B cell (primary cell): ENCODE results near the gene GIT1. TPM values are rescaled to one million over a fixed set of nuclear protein-coding genes. Genes with fewer than 3 reads are reported as not detected.
A peak's percentile ranks its signal among the peaks of the same experiment; 100 is the strongest.

Source experiments
- ATAC-seq: fragments of 200-7000 bp; cut with Tn5 transposase; one replicate; pipeline ENCODE4 v1.10.0; 2021; ENCODE audit warnings: low read depth, mild to moderate bottlenecking, moderate number of reproducible peaks, moderate library complexity
- CTCF ChIA-PET: fragments of 350-600 bp; sonication (Branson Sonifier 250); formaldehyde crosslinking; loops from one replicate; lab custom pipeline; 2021; ENCODE audit warnings: antibody characterized with exemption, inconsistent platforms; lab: Charles Lee
- POLR2A ChIA-PET: fragments of 350-600 bp; sonication (Branson Sonifier 250); formaldehyde crosslinking; loops from one replicate; lab custom pipeline; 2021; ENCODE audit warnings: antibody characterized with exemption; lab: Charles Lee
- DNase-seq: peaks from one replicate; pipeline ENCODE4 v3.0.0; 2013
- H2AFZ ChIP-seq: 2 replicates; pipeline ENCODE4 v1.6.1; 2012; ENCODE audit warnings: mild to moderate bottlenecking, low read depth, low read length; ENCODE audit not compliant: insufficient read depth, poor library complexity, severe bottlenecking
- H3K27ac ChIP-seq, 2 donors: 1 replicate in 1 of 2; 2 replicates in 1 of 2; pipeline ENCODE4 v1.5.1; 2012 to 2013; ENCODE audit warnings: low read length in 2 of 2, mild to moderate bottlenecking in 2 of 2, moderate library complexity in 1 of 2
- H3K27me3 ChIP-seq, 4 experiments: fragments of 200-600 bp in 1 of 4; sonication (generic) in 1 of 4; replicated peaks in 1 of 4; 1 replicate in 2 of 4; 2 replicates in 2 of 4; pipeline versions ENCODE4 v1.6.1 to v1.7.0; 2013 to 2016; ENCODE audit warnings: low read length in 3 of 4, mild to moderate bottlenecking in 2 of 4, mixed read lengths in 1 of 4, moderate library complexity in 1 of 4; ENCODE audit not compliant: insufficient read depth in 4 of 4, control insufficient read depth in 3 of 4; ENCODE audit errors: control extremely low read depth in 1 of 4
- H3K36me3 ChIP-seq, 2 experiments: replicated peaks in 1 of 2; 1 replicate in 1 of 2; 2 replicates in 1 of 2; pipeline versions ENCODE4 v1.6.1 to v1.7.1; 2013; ENCODE audit warnings: low read length in 1 of 2; ENCODE audit not compliant: insufficient read depth in 2 of 2, control insufficient read depth in 1 of 2; ENCODE audit errors: control extremely low read depth in 1 of 2, extremely low read depth in 1 of 2
- H3K4me1 ChIP-seq, 2 donors: fragments of 200-600 bp in 1 of 2; sonication (generic) in 1 of 2; 1 replicate in 1 of 2; 2 replicates in 1 of 2; pipeline versions ENCODE4 v1.5.1 to v1.6.1; 2013 to 2017; ENCODE audit warnings: low read length in 2 of 2; ENCODE audit not compliant: control insufficient read depth in 2 of 2, insufficient read depth in 2 of 2
- H3K4me2 ChIP-seq: replicated peaks from 2 replicates; pipeline ENCODE3; 2012; ENCODE audit warnings: mild to moderate bottlenecking, low read depth, low read length; ENCODE audit not compliant: poor library complexity, severe bottlenecking
- H3K4me3 ChIP-seq, 5 experiments: fragments of 200-600 bp in 1 of 5; sonication (generic) in 1 of 5; 1 replicate in 3 of 5; 2 replicates in 2 of 5; pipeline versions ENCODE4 v1.5.1 to v1.7.0; 2011 to 2016; ENCODE audit warnings: low read length in 4 of 5, mild to moderate bottlenecking in 4 of 5, low read depth in 2 of 5, control low read depth in 1 of 5, moderate library complexity in 1 of 5; ENCODE audit not compliant: insufficient read depth in 1 of 5; ENCODE audit errors: control extremely low read depth in 1 of 5, extremely low read depth in 1 of 5
- H3K79me2 ChIP-seq: fragments of 200-600 bp; sonication (generic); one replicate; pipeline ENCODE4 v1.6.0; 2016; ENCODE audit warnings: low read length; ENCODE audit not compliant: control insufficient read depth, insufficient read depth
- H3K9ac ChIP-seq: fragments of 200-600 bp; sonication (generic); 2 replicates; pipeline ENCODE4 v1.6.1; 2017; ENCODE audit warnings: mild to moderate bottlenecking, low read length, moderate library complexity
- H3K9me3 ChIP-seq, 3 donors: one replicate each; pipeline versions ENCODE4 v1.6.1 to v1.7.1; 2013; ENCODE audit warnings: low read length in 2 of 3; ENCODE audit not compliant: control insufficient read depth in 2 of 3, insufficient read depth in 1 of 3; ENCODE audit errors: control extremely low read depth in 1 of 3
- H4K20me1 ChIP-seq: 2 replicates; pipeline ENCODE4 v1.6.0; 2012; ENCODE audit warnings: mild to moderate bottlenecking, low read length; ENCODE audit not compliant: insufficient read depth, control insufficient read depth, poor library complexity, severe bottlenecking
- H3K27ac Mint-ChIP-seq: one replicate; pipeline ENCODE4 v1.8.0; 2021; ENCODE audit warnings: mixed read lengths
- H3K27me3 Mint-ChIP-seq: one replicate; pipeline ENCODE4 v1.8.0; 2021; ENCODE audit warnings: mixed read lengths
- H3K4me1 Mint-ChIP-seq: one replicate; pipeline ENCODE4 v1.8.0; 2021; ENCODE audit warnings: mixed read lengths
- H3K4me3 Mint-ChIP-seq: one replicate; pipeline ENCODE4 v1.8.0; 2021; ENCODE audit warnings: mixed read lengths
- H3K9me3 Mint-ChIP-seq: one replicate; pipeline ENCODE4 v1.8.0; 2022; ENCODE audit warnings: mixed read lengths; ENCODE audit not compliant: insufficient read depth
- CTCF ChIP-seq: fragments of 200-600 bp; IDR thresholded peaks from one replicate; pipeline ENCODE4 v1.8.0; 2022; ENCODE audit warnings: antibody characterized with exemption, mild to moderate bottlenecking
- EZH2 ChIP-seq: IDR thresholded peaks from 2 replicates; pipeline ENCODE4 v1.6.1; 2012; ENCODE audit warnings: borderline replicate concordance, low read depth, mild to moderate bottlenecking, moderate library complexity, low read length; ENCODE audit not compliant: insufficient read depth, poor library complexity, severe bottlenecking
- WGBS: methylation state at CpG from one replicate; pipeline ENCODE4 v1.1.5; 2013; ENCODE audit warnings: missing lambda C conversion rate; ENCODE audit not compliant: insufficient coverage; 5-methylcytosine and 5-hydroxymethylcytosine counted together
- intact Hi-C: fragments of 100-400 bp; cut with micrococcal nuclease; formaldehyde crosslinking; loops from one replicate; pipeline ENCODE4 v1.10.0; 2022
- polyA plus RNA-seq: library from polyadenylated mRNA; depleted of rRNA; stranded (reverse); fragments of >200 nt; gene quantifications from 2 replicates; pipeline ENCODE4 v1.2.3, GENCODE V29; 2012
- total RNA-seq, 2 donors: library from RNA; stranded (reverse); fragments of 120-200 nt in 1 of 2; gene quantifications; 1 replicate in 1 of 2; 2 replicates in 1 of 2; pipeline versions ENCODE4 v1.2.3 to v1.2.4, GENCODE V29; 2013 to 2022

Gene GIT1
- total and polyA plus RNA-seq, 2 donors (not counting 1 experiment from before 2014, with no cell fraction given): 49.3 to 61.9 TPM

- ChIA-PET POLR2A (interaction anchor here (0.6 to 2.9 kb wide), 7 partner anchors 12 to 618 kb away, joined by 3 to 12 read pairs (median 4); partner anchors contain the start of gene ANKRD13B), CTCF (interaction anchor here (0.6 to 24.3 kb wide), 18 partner anchors 8 to 198 kb away, joined by 3 to 336 read pairs (median 4); no protein-coding TSS in a partner anchor)
- Histone ChIP-seq H3K9me3 (no peaks in the 10 kb centered on the region), H3K4me3 (peak within 1 kb of the TSS; percentile 71 to 99 (median 80)), H3K4me1 (peaks cover 27 to 40% of the 10 kb centered on the region in 2 donors), H2AFZ (peak within 1 kb of the TSS; percentile 94), H3K36me3 (peaks cover 0 to 5% of the 10 kb centered on the region in 2 experiments), H3K79me2 (peaks cover 12% of the 10 kb centered on the region), H3K27me3 (no peaks in the 10 kb centered on the region), H3K4me2 (peak within 1 kb of the TSS; percentile 100), H4K20me1 (peaks cover 7% of the 10 kb centered on the region), H3K9ac (peak within 1 kb of the TSS; percentile 82), H3K27ac (peak within 1 kb of the TSS; percentile 71 to 76)
- ATAC-seq (peak; percentile 60), DNase-seq (peak; percentile 92)
- Mint-ChIP-seq H3K27ac (peak within 1 kb of the TSS; percentile 97), H3K27me3 (no peaks in the 10 kb centered on the region), H3K9me3 (no peaks in the 10 kb centered on the region), H3K4me1 (peaks cover 39% of the 10 kb centered on the region), H3K4me3 (peak within 1 kb of the TSS; percentile 99)
- intact Hi-C loops: loop anchor here (1.0 to 10.0 kb wide), 11 partner anchors 12 to 924 kb away; partner anchors contain the start of genes BLTP2, GIT1, NUFIP2 and PHF12
- under 1% methylated on average over 84 of the region's 85 CpGs for WGBS
- no peak for TF ChIP-seq EZH2
- no peak for TF ChIP-seq CTCF
Observed at GRCh38 chr17:29568331-29569244, 20.9 kb downstream of the GIT1 start, which contains the start of gene TP53I13. TSS of gene TP53I13 (plus strand) at chr17:29568701. CDS start at chr17:29568759, 58 bp downstream.
